OCI-LY1 (cell line): ENCODE data around the gene CD86.

ENCODE experiments used
- EZH2 ChIP-seq: fragments of 200-600 bp; sonication (generic), shearing (Covaris generic); IDR thresholded peaks from 2 replicates; pipeline ENCODE4 v1.8.0; 2017; ENCODE audit warnings: borderline replicate concordance, mixed run types, mild to moderate bottlenecking, antibody characterized with exemption, low read length, moderate library complexity, mixed read lengths
- TF ChIP-seq, protein P1 (sequence below): fragments of 200-600 bp; sonication (generic), shearing (Covaris generic); IDR thresholded peaks from 2 replicates; pipeline ENCODE4 v1.5.1; 2017; ENCODE audit warnings: mild to moderate bottlenecking, antibody characterized with exemption, low read length, moderate library complexity, mixed read lengths

DNA sequence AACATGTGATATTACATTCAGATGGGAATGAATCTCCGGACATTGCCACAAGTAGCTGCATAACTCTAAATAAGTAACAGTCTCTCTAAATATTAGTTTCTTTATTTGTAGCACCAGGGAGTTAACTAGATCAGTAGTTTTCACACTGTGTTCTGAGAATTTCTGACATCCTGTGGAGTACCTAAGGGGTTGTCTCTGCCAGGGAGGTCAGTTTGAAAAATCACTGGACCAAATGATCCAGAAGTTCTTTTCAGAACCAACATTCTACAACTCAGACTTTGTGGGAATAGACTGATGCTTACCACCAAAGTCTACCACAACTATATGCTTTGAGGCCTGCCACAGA is 24.1 kb upstream of the CD86 start:
- TF ChIP-seq, protein P1, sequence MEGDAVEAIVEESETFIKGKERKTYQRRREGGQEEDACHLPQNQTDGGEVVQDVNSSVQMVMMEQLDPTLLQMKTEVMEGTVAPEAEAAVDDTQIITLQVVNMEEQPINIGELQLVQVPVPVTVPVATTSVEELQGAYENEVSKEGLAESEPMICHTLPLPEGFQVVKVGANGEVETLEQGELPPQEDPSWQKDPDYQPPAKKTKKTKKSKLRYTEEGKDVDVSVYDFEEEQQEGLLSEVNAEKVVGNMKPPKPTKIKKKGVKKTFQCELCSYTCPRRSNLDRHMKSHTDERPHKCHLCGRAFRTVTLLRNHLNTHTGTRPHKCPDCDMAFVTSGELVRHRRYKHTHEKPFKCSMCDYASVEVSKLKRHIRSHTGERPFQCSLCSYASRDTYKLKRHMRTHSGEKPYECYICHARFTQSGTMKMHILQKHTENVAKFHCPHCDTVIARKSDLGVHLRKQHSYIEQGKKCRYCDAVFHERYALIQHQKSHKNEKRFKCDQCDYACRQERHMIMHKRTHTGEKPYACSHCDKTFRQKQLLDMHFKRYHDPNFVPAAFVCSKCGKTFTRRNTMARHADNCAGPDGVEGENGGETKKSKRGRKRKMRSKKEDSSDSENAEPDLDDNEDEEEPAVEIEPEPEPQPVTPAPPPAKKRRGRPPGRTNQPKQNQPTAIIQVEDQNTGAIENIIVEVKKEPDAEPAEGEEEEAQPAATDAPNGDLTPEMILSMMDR = no peak
- TF ChIP-seq EZH2 = no peak
